KOPT-K1 (cell line): Measurements from ENCODE around the gene DCAF4.

ENCODE experiments used
- H3K27ac ChIP-seq: fragments of 200-600 bp; sonication (generic); 2 replicates; pipeline ENCODE4 v1.5.1; 2016; ENCODE audit warnings: antibody characterized with exemption, mild to moderate bottlenecking, low read depth, low read length; ENCODE audit not compliant: poor library complexity, severe bottlenecking
- H3K36me3 ChIP-seq: fragments of 200-600 bp; sonication (generic); 2 replicates; pipeline ENCODE4 v1.5.1; 2017; ENCODE audit warnings: antibody characterized with exemption, mild to moderate bottlenecking, low read length, moderate library complexity; ENCODE audit not compliant: insufficient read depth
- H3K9me3 ChIP-seq: fragments of 200-600 bp; sonication (generic); 2 replicates; pipeline ENCODE4 v1.5.1; 2017; ENCODE audit warnings: antibody characterized with exemption, low read length, mild to moderate bottlenecking; ENCODE audit not compliant: insufficient read depth, poor library complexity, severe bottlenecking

Gene DCAF4

DNA sequence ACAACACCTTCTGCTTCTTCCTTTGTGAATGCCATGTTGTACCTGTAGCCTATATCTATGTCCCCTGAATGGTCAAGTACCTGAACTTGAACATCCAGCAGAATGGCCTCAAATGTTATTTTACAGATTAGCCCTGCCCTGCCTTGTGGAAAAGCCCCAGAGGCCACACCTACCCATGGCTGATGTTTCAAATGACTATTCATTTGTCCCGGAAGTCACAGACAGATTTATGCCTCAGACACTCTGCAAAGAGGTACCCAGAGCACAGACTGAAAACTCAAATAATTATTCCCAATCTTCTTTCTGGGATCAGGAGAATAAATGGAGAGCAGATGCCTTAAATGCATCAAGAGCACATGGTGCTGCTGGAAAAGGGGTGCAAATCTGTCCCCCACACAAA lies 19.4 kb upstream of the DCAF4 start:
- no peaks in the 10 kb centered on the region for H3K36me3 ChIP-seq
- no peaks in the 10 kb centered on the region for H3K9me3 ChIP-seq
- no peak overlapping the region for H3K27ac ChIP-seq

DNA sequence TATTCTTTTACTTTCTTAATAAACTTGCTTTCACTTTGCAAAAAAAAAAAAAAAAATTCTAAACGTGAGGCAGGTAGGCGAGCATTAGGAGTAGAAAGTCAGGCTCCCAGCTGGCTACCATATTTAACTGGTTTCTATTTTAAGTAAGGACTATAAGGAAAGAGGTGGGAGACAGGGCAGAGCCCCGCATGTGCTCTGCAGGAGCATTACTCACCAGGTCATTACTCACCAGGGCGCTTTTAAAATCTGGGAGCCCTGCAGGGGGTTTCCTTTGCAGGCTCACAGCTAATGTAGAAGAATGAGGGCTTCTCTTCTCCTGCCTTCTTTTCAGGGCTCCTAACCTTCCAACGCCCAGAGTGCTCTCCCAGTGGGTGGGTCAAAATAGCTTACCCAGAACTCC lies 18.4 kb upstream of the DCAF4 start:
- no peak overlapping the region for H3K27ac ChIP-seq
- no peaks in the 10 kb centered on the region for H3K9me3 ChIP-seq
- H3K36me3 ChIP-seq: no peaks in the 10 kb centered on the region

DNA sequence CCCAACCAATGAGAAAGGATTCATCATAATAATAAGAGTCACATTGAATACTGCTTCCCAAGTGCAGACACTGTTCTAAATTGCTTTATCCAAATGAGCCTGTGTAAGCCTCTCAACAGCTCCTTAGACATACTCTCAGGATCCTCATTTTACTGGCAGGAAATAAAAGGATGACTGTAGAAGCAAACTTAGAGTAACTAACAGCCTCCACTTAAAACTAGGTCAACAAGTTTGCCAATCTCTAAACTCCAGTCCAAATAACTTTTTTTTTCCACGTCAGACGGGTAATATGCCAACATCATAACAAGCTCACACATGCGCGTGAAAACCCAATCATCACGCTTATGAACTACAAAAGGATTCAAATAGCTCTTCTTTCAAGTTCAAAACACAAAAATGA lies 17.1 kb upstream of the DCAF4 start:
- Histone ChIP-seq H3K36me3 (no peaks in the 10 kb centered on the region), H3K27ac (peak overlapping the region; percentile 9), H3K9me3 (no peaks in the 10 kb centered on the region)

DNA sequence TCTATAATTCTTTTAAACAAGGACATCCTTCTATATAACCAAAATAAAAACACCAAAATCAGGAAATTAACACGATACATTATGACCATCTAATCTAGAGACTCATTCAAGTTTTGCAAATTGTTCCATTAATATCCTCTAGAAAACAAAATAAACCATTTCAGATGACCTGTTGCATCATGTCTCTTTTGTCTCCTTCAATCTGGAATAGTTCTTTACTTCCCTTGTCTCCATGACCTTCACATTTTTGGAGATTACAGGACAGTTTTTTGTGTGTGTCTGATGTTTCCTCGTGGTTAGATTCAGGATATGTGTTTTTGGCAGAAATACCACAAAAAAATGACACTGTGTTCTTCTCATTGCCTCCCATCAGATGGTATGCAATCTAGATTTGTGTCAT lies 12.5 kb upstream of the DCAF4 start:
- H3K27ac ChIP-seq: no peak overlapping the region
- no peaks in the 10 kb centered on the region for H3K36me3 ChIP-seq
- no peaks in the 10 kb centered on the region for H3K9me3 ChIP-seq

DNA sequence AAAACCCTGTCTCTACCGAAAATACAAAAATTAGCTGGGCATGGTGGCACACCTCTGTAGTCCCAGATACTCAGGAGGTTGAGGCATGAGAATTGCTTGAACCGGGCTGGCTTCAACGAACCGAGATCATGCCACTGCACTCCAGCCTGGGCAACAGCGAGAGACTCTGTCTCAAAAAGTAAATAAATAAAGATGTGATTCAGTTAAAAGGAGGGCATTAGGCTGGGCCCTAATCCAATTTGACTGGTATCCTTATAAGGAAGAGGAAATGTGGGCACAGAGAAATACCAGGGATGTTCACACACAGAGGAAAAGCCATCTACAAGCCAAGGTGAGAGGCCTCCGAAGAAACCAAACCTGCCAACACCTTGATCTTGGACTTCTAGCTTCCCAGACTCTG lies 10.1 kb upstream of the DCAF4 start:
- Histone ChIP-seq H3K36me3 (no peaks in the 10 kb centered on the region), H3K27ac (no peak overlapping the region), H3K9me3 (no peaks in the 10 kb centered on the region)

DNA sequence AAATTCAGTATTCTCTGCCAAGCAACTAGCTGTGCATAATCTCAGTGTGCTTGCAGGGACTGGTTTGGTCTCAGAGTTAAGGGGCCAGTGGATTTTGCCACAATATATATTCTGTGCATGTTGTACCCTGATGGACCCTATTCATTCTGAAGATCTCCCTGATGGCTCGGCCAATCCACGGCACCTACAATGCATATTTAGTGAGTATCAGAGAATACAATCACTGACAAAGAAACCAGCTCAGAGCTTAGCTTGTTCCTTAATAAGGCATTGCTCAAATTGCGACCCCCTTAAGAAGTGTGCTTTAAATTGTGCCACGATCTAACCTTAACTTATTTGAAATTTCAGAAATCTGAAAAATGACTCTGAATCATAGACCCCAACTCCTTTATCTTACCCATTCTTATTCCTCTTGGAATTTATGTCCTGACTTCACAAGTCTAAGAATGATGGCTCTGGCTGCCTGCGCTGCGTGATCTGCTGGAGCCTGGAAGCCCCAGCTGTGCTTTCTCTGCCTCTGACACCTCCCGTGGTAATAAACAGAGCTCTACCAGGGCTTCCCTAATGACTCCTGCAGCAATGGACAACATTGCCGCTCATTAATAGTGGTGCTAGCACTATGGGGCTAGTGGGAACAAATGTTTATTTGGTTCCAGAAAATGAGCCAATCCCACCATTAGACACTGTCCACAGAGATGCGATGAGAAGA lies 9.0 kb upstream of the DCAF4 start:
- H3K36me3 ChIP-seq: no peaks in the 10 kb centered on the region

DNA sequence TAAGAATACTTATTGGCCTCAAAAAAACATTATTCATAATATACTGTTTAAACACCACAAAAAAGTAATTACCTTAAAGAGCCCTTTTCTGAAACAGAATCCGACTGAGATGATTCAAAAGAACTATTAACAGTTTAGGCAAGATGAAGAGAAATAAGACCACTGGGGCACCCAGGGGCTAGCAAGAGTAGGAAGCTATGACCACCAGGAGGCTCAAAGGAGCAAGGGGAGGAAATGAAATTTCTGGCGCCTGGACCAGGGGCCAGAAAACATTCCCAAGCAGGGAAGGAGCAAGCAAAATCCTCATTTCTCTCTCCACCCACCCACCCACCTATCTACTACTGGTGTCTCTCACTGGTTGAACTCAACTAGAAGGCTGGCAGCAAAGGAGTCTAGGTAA lies 6.3 kb upstream of the DCAF4 start:
- Histone ChIP-seq H3K27ac (no peak overlapping the region), H3K36me3 (no peaks in the 10 kb centered on the region), H3K9me3 (no peaks in the 10 kb centered on the region)

More for the DNA sequence above, 9.0 kb upstream of the DCAF4 start:
- no peaks in the 10 kb centered on the region for H3K9me3 ChIP-seq
- H3K27ac ChIP-seq: no peak overlapping the region

DNA sequence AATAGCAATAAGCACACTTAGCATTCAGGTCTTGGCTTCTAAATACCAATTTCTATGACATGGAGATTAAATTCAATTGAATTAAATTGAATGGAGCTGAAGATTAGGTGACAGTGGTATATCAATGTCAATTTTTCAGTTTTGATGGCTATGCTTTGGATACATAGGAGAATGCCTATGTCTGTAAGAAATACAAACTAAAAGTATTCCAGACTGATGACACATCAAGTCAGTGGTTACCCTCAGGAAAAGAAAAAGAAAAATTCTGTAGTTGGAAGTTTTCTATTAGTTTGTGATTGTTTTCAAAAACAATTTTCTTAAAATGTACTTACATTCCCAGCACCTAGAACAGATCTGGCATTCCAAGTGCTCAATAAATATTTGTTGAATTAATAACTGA lies 4.9 kb upstream of the DCAF4 start:
- no peaks in the 10 kb centered on the region for H3K36me3 ChIP-seq
- H3K9me3 ChIP-seq: no peaks in the 10 kb centered on the region
- no peak overlapping the region for H3K27ac ChIP-seq

DNA sequence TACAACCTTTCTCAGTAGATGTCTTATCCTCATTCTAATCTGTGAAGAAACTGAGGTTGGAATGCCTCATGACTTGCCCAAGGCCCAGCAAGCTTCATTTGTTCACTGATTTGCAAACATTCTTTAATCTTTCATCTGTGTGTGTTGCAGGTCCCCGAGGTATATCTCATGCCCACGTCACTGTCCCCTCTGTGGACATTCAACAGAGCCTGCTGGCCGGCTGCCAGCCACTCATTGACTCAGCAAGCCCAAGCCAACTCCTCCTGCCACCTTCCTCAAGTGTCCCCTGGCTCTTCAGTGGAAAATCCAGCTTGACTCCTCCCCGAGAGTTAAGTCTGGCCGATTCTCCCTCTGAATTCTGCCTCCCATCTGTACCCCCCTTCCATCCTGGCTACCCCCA lies 1.9 kb upstream of the DCAF4 start:
- no peaks in the 10 kb centered on the region for H3K36me3 ChIP-seq
- no peak overlapping the region for H3K27ac ChIP-seq
- H3K9me3 ChIP-seq: no peaks in the 10 kb centered on the region

DNA sequence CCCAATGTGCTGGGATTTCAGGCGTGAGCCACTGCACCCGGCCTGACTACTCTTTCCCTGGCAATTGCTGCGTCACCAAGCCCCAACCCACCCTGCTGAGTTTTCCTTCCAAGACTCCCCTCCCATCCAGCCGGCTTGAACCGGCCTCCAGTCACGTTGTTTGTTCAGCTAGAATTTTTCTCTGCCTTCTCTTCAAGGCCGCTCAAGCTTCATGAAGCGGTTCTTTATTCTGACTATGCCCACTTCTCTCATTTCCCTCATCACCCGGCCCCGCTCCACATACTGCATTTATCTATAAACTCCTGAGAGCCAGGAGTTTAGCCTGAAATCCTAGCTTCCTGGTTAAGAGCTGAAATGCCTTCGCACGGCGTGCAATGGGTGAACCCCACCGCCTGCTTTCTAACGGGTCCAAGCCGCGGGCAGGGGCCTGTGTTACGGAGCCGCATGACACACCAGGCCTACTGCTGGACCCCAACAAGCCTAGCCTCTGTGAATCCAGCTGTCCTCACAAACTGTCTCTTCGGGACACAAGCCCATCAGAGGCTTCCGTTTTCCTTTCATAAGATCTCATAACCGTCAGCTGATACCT lies 999 bp upstream of the DCAF4 start:
- Histone ChIP-seq H3K27ac (no peak overlapping the region), H3K36me3 (peaks cover 5% of the 10 kb centered on the region; the same call in 1 of the 2 replicates), H3K9me3 (no peaks in the 10 kb centered on the region)

DNA sequence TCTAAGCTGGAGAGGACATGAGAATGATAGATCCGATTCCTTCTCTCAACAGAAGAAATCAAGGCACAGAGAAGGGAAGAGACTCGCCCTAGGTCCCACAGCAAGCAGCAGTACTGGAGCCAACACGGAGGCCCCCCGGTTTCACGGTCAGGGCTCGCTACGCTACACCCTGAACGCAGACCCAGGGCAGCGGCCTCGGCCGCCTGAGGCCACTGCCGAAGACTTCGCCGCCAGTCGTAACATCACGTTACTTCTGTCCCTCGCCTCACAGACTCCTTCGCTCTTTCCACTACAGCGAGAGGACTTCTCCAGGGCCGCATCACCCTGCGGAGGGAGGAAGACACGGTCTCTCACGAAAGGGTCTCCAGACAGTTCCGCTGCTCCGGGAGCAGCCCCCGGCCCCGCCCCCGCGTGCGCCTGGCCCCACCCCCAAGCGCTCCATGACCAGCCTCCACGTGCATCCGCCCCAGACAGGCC lies 411 bp upstream of the DCAF4 start:
- Histone ChIP-seq H3K36me3 (peaks cover 5% of the 10 kb centered on the region; the same call in 1 of the 2 replicates), H3K9me3 (no peaks in the 10 kb centered on the region), H3K27ac (no peak overlapping the region)

DNA sequence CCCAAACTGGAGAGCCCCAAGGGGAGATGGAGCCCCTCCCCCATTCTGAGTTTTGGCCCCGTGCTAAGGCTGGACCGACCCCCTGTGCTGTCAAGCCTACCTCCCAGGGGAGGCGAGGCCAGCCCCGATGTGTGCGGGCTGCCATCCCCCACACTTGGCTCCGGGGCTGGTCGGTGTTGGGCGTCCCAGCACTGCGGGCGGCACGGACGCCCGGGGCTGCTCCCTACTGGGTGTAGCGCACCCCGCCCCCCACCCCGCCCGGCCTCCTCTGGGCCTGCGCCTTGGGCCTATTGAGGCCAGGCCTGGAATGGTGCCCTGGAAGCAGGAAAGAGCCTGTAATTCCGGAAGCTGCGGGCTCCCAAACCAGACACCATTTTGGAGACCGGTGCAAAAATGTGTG lies 2.6 kb downstream of the DCAF4 start:
- no peak overlapping the region for H3K27ac ChIP-seq
- H3K36me3 ChIP-seq: peaks cover 5% of the 10 kb centered on the region; the same call in 1 of the 2 replicates
- no peaks in the 10 kb centered on the region for H3K9me3 ChIP-seq

DNA sequence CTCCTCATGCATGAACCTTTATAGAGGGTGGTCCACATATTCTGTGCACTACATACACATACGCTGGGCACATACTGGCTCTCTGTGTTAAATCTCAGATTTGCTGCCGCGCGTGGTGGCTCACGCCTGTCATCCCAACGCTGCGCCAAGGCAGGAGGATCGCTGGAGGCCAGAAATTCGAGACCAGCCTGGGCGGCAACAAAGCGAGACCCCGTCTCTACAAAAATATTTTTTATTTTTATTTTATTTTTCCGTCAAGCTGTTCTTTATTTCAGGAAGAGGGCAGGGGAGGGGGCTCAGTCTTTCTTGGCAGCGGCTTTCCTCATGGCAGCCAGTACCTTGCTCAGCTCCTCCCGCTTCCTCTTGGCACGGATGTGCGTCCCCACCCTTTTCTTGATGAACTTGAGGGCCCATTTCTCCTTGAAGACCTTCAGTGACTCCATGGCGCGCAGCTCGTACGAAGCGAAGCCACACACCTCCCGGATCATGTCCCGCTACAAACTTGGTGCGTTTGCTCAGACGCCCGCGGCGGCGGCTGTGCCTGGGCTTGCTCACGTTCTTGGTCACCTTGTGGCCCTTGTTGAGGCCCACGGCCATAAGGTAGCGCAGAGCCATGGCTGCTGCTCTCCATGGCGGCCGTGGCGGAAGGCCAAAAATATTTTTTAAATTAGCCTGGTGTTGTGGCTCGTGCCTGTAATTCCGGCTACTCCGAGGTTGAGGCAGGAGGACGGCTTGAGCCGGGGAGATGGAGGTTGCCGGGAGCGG lies 3.2 kb downstream of the DCAF4 start:
- H3K36me3 ChIP-seq: peaks cover 5% of the 10 kb centered on the region; the same call in 1 of the 2 replicates
- H3K9me3 ChIP-seq: no peaks in the 10 kb centered on the region
- no peak overlapping the region for H3K27ac ChIP-seq

DNA sequence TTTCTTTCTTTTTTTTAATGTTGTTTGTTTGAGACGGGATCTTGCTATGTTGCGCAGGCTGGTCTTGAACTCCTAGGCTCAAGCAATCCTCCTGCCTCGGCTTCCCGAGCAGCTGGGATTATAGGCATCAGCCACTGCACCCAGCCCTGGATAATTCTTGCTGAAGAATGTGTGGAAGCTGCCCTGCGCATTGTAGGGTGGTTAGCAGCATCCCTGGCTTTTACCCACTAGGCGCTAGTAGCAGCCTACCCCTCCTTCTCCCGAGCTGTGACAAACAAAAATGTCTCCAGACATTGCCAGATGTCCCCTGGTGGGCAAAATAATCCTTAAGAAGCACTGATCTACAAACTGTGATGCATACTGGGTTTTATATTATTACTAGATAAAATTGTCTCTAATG lies 6.6 kb downstream of the DCAF4 start:
- Histone ChIP-seq H3K9me3 (no peaks in the 10 kb centered on the region), H3K36me3 (peaks cover 7% of the 10 kb centered on the region; the same call in 1 of the 2 replicates), H3K27ac (no peak overlapping the region)

DNA sequence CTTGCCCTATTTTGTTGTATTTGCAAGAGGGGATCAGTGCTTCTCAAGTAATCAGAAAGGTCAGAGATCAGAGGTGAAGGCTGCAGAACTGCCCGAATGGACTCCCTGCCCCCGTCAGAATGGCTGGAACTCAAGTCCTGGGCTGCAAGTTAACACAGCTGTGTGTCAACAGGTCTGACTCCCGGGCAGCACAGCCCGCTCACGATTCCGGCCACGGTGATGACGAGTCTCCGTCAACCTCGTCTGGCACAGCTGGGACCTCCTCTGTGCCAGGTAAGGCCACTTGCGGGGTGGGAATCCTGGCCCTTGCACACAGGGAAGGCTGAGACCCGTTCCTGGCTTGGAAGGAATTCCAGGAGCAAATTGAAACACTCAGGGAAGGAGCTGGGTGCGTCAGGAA lies 13.4 kb downstream of the DCAF4 start:
- peaks cover 67% of the 10 kb centered on the region for H3K36me3 ChIP-seq
- no peaks in the 10 kb centered on the region for H3K9me3 ChIP-seq
- no peak overlapping the region for H3K27ac ChIP-seq
